LHCN-M2 (cell line): ENCODE data around the gene PMS1. TPM values are rescaled to one million over a fixed set of nuclear protein-coding genes. Genes with fewer than 3 reads are reported as not detected.

Experiments
- total RNA-seq: library from RNA; depleted of rRNA; stranded (reverse); fragments of >200 nt; gene quantifications from 2 replicates; pipeline ENCODE4 v1.2.3, GENCODE V29; 2014; rRNA removed

Gene PMS1
- total RNA-seq, 1 experiment from 2014 or later = 27.9 TPM

Other genes with a start within 250 kb of the PMS1 start
- gene SLC40A1, start 203.7 kb upstream of the PMS1 start, total RNA-seq = 7.1 and 7.6 TPM in 2 replicates
- 74.6 and 79.4 TPM in 2 replicates for gene ASNSD1, start 123.0 kb upstream of the PMS1 start, total RNA-seq
- 4.5 and 4.6 TPM in 2 replicates for gene ANKAR, start 109.8 kb upstream of the PMS1 start, total RNA-seq
- 11.4 and 13.3 TPM in 2 replicates for gene OSGEPL1, start 21.7 kb upstream of the PMS1 start, total RNA-seq
- 62.4 and 83.4 TPM in 2 replicates for gene ORMDL1, start 111 bp upstream of the PMS1 start, total RNA-seq